Skin of body (tissue), 2 donors: ENCODE data around the gene PAK5. TPM values are rescaled to one million over a fixed set of nuclear protein-coding genes. Genes with fewer than 3 reads are reported as not detected.

ENCODE experiments used
- DNase-seq: peaks from one replicate; lab custom pipeline; 2025; lab: John Stamatoyannopoulos, UW
- total RNA-seq: library from RNA; depleted of rRNA; stranded (reverse); fragments of >200 nt; gene quantifications from one replicate; pipeline ENCODE4 v1.2.3, GENCODE V29; 2014

Gene PAK5
- total RNA-seq, 1 donor from 2014 or later: 0.30 TPM

- DNase-seq: no peak
Observed at GRCh38 chr20:9531581-9531980, 307.3 kb downstream of the PAK5 start.

GRCh38 chr20:9523636-9524035, 315.2 kb downstream of the PAK5 start:
- DNase-seq: no peak

GRCh38 chr20:9520086-9520485, 318.8 kb downstream of the PAK5 start:
- DNase-seq: no peak

- no peak for DNase-seq
Observed at GRCh38 chr20:9518576-9519175, 320.2 kb downstream of the PAK5 start.

- no peak for DNase-seq
Observed at GRCh38 chr20:9517297-9518162, 321.3 kb downstream of the PAK5 start.

- DNase-seq: no peak
Observed at GRCh38 chr20:9516234-9516871, 322.5 kb downstream of the PAK5 start.

GRCh38 chr20:9515741-9516233, 323.1 kb downstream of the PAK5 start:
- DNase-seq: no peak

GRCh38 chr20:9515214-9515585, 323.7 kb downstream of the PAK5 start:
- DNase-seq: no peak

GRCh38 chr20:9514461-9515213, 324.2 kb downstream of the PAK5 start, which contains the start of gene LAMP5:
Gene LAMP5 (plus strand): TSS chr20:9514590. CDS start chr20:9514853, 263 bp downstream.
- no peak for DNase-seq

GRCh38 chr20:9514072-9514460, 324.8 kb downstream of the PAK5 start:
- no peak for DNase-seq

GRCh38 chr20:9510911-9511310, 328.0 kb downstream of the PAK5 start:
- no peak for DNase-seq

GRCh38 chr20:9509246-9509645, 329.6 kb downstream of the PAK5 start:
- DNase-seq: no peak

GRCh38 chr20:9508696-9509178, 330.1 kb downstream of the PAK5 start:
- no peak for DNase-seq

- no peak for DNase-seq
Observed at GRCh38 chr20:9508240-9508661, 330.6 kb downstream of the PAK5 start.

GRCh38 chr20:9507544-9508239, 331.2 kb downstream of the PAK5 start:
- DNase-seq: no peak

- DNase-seq: no peak
Observed at GRCh38 chr20:9506964-9507369, 331.9 kb downstream of the PAK5 start.

GRCh38 chr20:9506280-9506821, 332.5 kb downstream of the PAK5 start:
- DNase-seq: no peak

GRCh38 chr20:9503526-9504245, 335.2 kb downstream of the PAK5 start:
- no peak for DNase-seq

GRCh38 chr20:9501473-9501872, 337.4 kb downstream of the PAK5 start:
- DNase-seq: no peak

- DNase-seq: no peak
Observed at GRCh38 chr20:9500121-9500520, 338.8 kb downstream of the PAK5 start.
